Measurements from ENCODE around the gene FUT7. TPM values are rescaled to one million over a fixed set of nuclear protein-coding genes. Genes with fewer than 3 reads are reported as not detected.

Gene FUT7
- total RNA-seq, 1 donor: not detected

DNA sequence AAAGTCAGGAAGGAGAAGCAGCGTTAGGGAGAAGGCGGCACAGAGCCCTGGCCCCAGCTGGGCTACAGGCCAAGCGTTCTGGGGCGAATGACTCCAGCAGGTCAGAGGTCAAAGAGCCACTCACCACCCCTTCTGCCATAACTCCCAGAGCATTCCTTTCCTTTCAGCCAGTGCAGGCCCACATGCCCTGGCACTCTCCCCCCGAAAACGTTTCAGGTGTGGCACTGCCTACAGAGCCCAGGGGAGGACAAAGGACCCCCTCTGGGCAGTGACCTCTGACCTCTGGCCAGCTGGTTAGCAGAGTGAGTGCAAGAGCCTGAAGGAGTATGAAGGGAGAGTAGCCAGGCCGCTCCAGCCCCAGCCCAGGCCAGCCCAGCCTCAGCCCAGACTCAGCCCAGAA, 8.7 kb downstream of the FUT7 start:
- TF ChIP-seq CTCF (IDR thresholded peaks at IDR 0.05; ENCODE audit: extremely low read depth, low read depth, low read length): no peak
- H3K4me3 ChIP-seq (ENCODE audit: insufficient read depth, low read length): no peak overlapping the region
- no peaks in the 10 kb centered on the region for H3K27me3 ChIP-seq (ENCODE audit: insufficient read depth, low read length)
- no peak for DNase-seq (ENCODE audit: insufficient read length, low spot score, missing footprints)
- no peaks in the 10 kb centered on the region for H3K9me3 ChIP-seq (ENCODE audit: low read depth, low read length)
- no peak overlapping the region for H3K27ac ChIP-seq (ENCODE audit: low read depth, low read length)
- peaks cover 6% of the 10 kb centered on the region for H3K4me1 ChIP-seq (ENCODE audit: insufficient read depth, low read length)
- H4K20me1 ChIP-seq (ENCODE audit: insufficient read depth, low read length): peaks cover 11% of the 10 kb centered on the region
- H3K4me2 ChIP-seq (ENCODE audit: insufficient read depth, low read length): no peak overlapping the region
- no peaks in the 10 kb centered on the region for H3K36me3 ChIP-seq (ENCODE audit: insufficient read depth, low read length)
- H2AFZ ChIP-seq (ENCODE audit: low read length): no peak overlapping the region
- H3K79me2 ChIP-seq (ENCODE audit: insufficient read depth, low read length): no peaks in the 10 kb centered on the region

GRCh38 chr9:137022662-137023008, 9.3 kb downstream of the FUT7 start:
- H3K27ac ChIP-seq (ENCODE audit: low read depth, low read length): no peak overlapping the region
- no peak overlapping the region for H3K4me3 ChIP-seq (ENCODE audit: insufficient read depth, low read length)
- H3K36me3 ChIP-seq (ENCODE audit: insufficient read depth, low read length): no peaks in the 10 kb centered on the region
- peaks cover 6% of the 10 kb centered on the region for H3K4me1 ChIP-seq (ENCODE audit: insufficient read depth, low read length)
- no peak overlapping the region for H3K4me2 ChIP-seq (ENCODE audit: insufficient read depth, low read length)
- no peaks in the 10 kb centered on the region for H3K27me3 ChIP-seq (ENCODE audit: insufficient read depth, low read length)
- TF ChIP-seq CTCF (IDR thresholded peaks at IDR 0.05; ENCODE audit: extremely low read depth, low read depth, low read length): no peak
- H3K9me3 ChIP-seq (ENCODE audit: low read depth, low read length): no peaks in the 10 kb centered on the region
- H2AFZ ChIP-seq (ENCODE audit: low read length): no peak overlapping the region
- peaks cover 11% of the 10 kb centered on the region for H4K20me1 ChIP-seq (ENCODE audit: insufficient read depth, low read length)
- no peaks in the 10 kb centered on the region for H3K79me2 ChIP-seq (ENCODE audit: insufficient read depth, low read length)
- DNase-seq (ENCODE audit: insufficient read length, low spot score, missing footprints): no peak

DNA sequence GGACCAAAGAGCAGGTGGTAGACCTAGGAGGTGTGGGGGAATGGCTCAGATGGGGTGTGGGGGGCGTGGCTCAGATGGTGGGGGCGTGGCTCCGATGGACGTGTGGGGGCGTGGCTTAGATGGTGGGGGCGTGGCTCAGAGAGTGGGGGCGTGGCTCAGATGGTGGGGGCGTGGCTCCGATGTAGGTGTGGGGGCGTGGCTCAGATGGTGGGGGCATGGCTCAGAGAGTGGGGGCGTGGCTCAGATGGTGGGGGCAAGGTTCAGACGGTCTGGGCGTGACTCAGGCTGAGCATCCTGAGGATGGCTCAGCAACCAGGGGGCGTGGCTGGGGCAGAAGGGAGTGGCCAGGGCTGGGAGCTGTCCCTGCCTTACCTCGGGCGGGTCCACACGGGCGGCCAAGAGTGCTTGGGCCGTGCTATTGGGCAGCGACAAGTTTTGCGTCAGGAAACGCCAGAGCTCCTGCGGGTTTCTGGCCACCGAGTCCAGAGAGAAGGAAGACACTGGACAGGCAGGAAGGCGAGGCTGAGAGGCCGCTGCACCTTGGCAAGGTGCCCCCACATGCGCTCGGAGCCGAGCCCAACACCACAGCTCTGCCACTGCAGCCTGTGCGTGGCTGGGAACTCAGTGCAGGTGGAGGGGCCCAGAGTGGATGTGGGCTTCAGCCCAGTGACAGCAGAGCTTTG, 9.8 kb downstream of the FUT7 start:
- H2AFZ ChIP-seq (ENCODE audit: low read length): no peak overlapping the region
- H3K4me1 ChIP-seq (ENCODE audit: insufficient read depth, low read length): peaks cover 2% of the 10 kb centered on the region
- H4K20me1 ChIP-seq (ENCODE audit: insufficient read depth, low read length): peaks cover 11% of the 10 kb centered on the region
- peak; percentile 97 for DNase-seq (ENCODE audit: insufficient read length, low spot score, missing footprints)
- H3K36me3 ChIP-seq (ENCODE audit: insufficient read depth, low read length): no peaks in the 10 kb centered on the region
- no peak for TF ChIP-seq CTCF (IDR thresholded peaks at IDR 0.05; ENCODE audit: extremely low read depth, low read depth, low read length)
- no peaks in the 10 kb centered on the region for H3K9me3 ChIP-seq (ENCODE audit: low read depth, low read length)
- no peak overlapping the region for H3K27ac ChIP-seq (ENCODE audit: low read depth, low read length)
- H3K27me3 ChIP-seq (ENCODE audit: insufficient read depth, low read length): no peaks in the 10 kb centered on the region
- H3K4me2 ChIP-seq (ENCODE audit: insufficient read depth, low read length): no peak overlapping the region
- no peak overlapping the region for H3K4me3 ChIP-seq (ENCODE audit: insufficient read depth, low read length)
- no peaks in the 10 kb centered on the region for H3K79me2 ChIP-seq (ENCODE audit: insufficient read depth, low read length)

GRCh38 chr9:137021568-137021978, 10.3 kb downstream of the FUT7 start:
- Histone ChIP-seq H3K4me1 (ENCODE audit: insufficient read depth, low read length) (no peaks in the 10 kb centered on the region), H3K4me3 (ENCODE audit: insufficient read depth, low read length) (no peak overlapping the region), H4K20me1 (ENCODE audit: insufficient read depth, low read length) (peaks cover 11% of the 10 kb centered on the region), H3K4me2 (ENCODE audit: insufficient read depth, low read length) (no peak overlapping the region), H2AFZ (ENCODE audit: low read length) (no peak overlapping the region), H3K79me2 (ENCODE audit: insufficient read depth, low read length) (no peaks in the 10 kb centered on the region), H3K27me3 (ENCODE audit: insufficient read depth, low read length) (no peaks in the 10 kb centered on the region), H3K36me3 (ENCODE audit: insufficient read depth, low read length) (no peaks in the 10 kb centered on the region), H3K27ac (ENCODE audit: low read depth, low read length) (no peak overlapping the region), H3K9me3 (ENCODE audit: low read depth, low read length) (no peaks in the 10 kb centered on the region)
- DNase-seq (ENCODE audit: insufficient read length, low spot score, missing footprints): no peak
- no peak for TF ChIP-seq CTCF (IDR thresholded peaks at IDR 0.05; ENCODE audit: extremely low read depth, low read depth, low read length)

Data from osteoblast (primary cell).